Activated CD8-positive, alpha-beta memory T cell treated with anti-CD3 and anti-CD28 coated beads, Interleukin-2, amount 50 U/mL, for 24 hours (primary cell): ENCODE measurements around the gene TMEM131.

ENCODE experiments used
- DNase-seq: peaks from one replicate; pipeline ENCODE4 v3.0.0-alpha.2; 2020; ENCODE audit errors: extremely low read depth

The TMEM131 gene

GRCh38 chr2:97992836-97993825 lies 2.6 kb downstream of the TMEM131 start:
- DNase-seq, result no peak

- no peak for DNase-seq
Observed at GRCh38 chr2:97991081-97991856, 4.5 kb downstream of the TMEM131 start.

DNA sequence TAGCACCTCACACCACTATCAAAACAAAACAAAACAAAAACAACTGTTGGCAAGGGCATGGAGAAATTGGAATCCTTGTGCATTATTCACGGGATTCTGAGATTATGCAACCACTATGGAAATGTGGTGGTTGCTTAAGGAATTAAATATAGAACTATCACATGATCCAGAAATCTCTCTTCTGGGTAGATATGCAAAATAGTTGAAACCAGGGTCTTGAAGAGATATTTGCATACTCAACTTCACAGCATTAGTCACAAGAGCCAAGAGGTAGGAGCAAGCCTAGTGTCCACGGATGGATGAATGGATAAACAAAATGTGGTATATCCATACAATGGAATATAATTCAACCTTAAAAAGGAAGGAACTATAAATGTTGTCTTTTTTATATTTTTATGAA lies 7.0 kb downstream of the TMEM131 start:
- DNase-seq, result no peak

- DNase-seq, result no peak
Observed at GRCh38 chr2:97985998-97986397, 9.8 kb downstream of the TMEM131 start.

DNA sequence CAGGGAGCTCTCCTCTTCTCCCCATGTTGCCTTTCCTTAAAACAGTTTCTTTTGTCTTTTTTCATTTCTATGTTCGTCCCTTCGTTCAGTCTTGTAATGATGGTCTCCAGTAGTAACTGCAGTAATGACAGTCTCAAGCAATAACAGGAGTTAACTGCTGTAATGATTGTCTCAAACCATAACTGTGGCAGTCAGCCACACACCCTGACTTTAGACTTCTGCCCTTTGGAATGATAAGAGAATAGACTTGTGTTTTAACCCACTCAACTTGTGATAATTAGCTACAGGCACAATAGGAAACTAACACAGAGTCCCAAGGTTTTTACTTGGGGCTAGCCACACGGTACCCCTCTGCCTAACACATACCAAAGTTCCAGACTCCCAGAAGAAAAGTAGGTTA lies 12.1 kb downstream of the TMEM131 start:
- DNase-seq, result no peak

- DNase-seq, result no peak
Observed at GRCh38 chr2:97983134-97983533, 12.6 kb downstream of the TMEM131 start.

DNA sequence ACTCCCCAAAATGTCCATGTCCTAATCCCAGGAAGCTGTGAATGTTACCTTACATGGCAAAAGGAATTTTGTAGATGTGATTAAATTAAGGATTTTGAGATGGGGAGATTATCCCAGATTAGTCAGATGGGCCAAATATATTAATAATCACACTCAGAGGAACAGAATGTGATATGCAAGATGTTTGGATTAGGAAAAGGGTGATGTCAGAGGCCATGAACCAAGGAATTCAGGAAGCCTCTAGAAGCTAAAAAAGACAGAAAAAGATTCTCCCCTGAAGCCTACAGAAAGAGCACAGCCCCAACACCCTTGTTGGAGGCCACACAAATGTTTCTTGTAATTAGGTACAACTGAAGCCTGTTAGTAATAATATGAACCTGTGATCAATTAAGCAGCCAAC lies 13.1 kb downstream of the TMEM131 start:
- no peak for DNase-seq

GRCh38 chr2:97981961-97982360 lies 13.8 kb downstream of the TMEM131 start:
- DNase-seq, result no peak

DNA sequence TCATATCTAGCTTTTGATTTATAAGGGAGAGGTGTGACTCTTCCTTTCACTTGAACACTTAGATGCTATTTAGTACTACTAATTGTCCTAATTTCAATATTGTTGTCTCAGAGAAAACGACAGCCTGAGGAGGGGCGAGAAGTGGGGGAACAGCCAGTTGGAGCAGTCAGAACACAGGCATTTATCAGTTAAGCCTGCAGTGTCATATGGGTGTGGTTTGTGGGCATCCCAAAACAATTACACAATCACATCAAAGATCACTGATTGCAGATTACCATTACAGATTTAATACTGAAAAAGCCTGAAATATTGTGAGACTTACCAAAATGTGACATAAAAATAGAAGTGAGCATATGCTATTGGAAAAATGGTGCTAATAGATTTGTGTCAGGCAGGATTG lies 15.8 kb downstream of the TMEM131 start:
- no peak for DNase-seq

GRCh38 chr2:97974471-97974870 lies 21.3 kb downstream of the TMEM131 start:
- DNase-seq, result no peak

DNA sequence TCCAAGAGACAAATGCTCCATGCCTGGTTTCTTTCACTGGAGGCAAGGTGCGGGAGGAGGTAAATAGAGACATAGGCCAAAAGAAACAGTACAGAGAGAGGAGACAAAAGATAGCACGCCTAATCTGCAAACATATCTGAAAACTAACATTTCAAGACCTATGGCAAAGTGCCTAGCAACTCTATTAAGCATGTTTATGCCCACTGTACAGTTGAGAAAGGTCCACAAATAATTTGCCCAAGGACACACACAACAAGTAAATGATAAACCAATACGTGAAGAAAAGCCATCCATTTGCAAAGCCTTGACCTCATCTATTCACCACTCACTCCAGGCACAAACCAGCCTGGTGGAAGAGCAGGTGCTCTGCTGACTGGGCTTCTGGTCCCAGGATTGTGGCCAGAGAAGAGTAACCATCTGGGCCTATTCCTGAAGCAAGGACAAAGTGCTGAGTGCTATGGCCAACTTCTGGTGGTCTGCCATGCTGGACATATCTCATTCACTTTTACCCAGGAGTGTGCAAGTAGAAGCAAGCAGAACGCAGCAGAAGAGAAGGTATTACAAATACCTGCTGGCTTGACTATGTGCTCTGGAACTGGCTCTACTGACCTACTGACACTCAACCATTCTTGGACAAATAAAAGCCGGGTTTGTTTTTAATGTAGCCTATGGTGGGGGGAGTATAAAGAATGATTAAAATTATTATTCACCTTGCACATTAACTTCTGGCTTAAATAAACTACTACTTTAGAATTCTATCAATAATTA lies 25.3 kb downstream of the TMEM131 start:
- no peak for DNase-seq

DNA sequence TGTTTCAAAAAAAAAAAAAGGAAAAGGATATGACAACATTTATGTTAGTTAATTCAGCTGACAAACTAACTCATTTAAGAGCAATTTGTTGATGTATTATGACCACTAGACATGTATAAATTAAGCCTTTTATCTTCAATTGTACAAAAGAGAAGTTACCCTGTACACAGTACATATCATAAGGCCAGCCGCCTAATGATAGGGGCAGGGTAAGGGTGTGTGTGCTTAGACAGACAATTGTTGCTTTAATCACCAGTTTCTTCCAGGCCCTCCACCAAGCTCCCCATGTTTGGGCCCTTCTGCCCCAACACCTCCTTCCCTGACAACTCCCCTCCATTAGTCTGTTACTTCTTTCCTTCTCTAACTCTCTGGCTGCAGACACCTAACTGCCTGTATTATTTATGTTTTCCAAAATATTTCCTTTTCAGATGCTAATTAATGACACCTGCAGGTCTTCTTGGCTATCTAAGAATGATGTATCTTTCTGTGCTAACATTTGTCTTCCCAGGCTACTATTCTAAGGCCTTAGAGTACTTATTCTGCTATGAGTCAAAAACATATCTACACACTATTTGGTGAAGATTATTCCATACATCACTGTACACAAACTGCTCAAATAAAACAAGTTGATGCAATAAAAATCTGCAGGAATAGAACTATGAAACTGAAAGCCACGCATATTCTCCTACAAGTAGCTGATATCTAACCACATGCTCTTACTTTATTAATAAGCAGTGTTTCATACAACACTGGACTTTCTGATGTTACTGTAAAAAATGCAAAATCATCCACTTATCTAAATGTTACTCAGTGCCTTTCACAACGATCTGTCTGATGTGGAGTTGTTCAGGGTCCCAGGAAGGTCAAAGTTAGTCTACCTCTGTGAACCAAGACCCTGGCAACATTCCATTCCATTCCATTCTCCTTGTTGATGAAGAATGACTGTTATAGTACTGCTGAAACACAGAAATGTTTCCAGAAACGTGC lies 26.4 kb downstream of the TMEM131 start:
- no peak for DNase-seq

DNA sequence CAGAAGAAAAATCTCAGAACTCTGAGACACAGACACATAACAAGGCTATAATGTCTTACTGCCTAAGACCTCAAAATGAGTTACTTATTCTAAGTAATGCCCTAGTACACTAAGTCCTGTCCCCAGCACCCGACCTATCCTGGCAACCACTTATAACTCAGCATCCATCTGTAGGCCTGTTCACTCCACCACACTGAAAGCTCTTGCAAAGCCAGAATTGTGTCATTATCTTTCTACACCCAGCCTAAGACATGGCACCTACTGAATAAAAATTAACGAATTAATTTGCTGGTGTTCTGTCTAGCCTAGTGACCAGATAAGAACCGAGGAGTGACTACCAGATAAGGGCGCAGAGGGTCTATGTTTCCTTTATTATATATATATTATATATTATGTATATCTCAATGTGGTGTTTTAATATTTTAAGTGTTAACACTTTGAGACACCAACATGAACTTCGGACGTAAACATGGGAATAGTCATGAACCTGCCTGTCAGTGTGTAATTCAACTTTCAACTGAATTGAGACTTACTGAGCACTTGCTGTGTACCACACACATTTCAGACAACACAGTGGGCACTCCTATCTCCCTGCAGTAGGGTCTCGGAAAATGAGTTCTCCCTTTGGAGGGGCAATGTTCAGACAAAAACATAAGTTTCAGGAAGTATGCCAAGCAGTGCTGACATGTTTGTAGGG lies 27.7 kb downstream of the TMEM131 start:
- DNase-seq, result no peak

DNA sequence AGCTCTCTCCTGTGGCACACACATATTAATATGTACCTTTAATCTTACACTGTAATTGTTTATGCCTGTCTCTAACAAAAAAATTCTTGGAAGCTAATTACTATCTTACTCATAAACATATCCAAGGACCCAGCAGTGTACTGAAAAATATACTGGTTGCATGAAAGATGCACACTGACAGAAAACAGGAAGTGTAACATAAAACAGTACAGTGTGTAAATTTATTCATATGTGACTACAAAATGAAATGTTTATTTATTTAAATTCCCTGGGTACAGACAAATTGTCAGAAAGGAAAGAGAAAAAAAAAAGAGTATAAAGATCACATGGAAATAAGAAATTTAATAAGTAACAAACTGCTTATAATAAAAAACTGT lies 28.5 kb downstream of the TMEM131 start:
- DNase-seq, result no peak

- no peak for DNase-seq
Observed at GRCh38 chr2:97966545-97967215, 29.1 kb downstream of the TMEM131 start.

GRCh38 chr2:97965116-97965515 lies 30.6 kb downstream of the TMEM131 start:
- DNase-seq, result no peak

DNA sequence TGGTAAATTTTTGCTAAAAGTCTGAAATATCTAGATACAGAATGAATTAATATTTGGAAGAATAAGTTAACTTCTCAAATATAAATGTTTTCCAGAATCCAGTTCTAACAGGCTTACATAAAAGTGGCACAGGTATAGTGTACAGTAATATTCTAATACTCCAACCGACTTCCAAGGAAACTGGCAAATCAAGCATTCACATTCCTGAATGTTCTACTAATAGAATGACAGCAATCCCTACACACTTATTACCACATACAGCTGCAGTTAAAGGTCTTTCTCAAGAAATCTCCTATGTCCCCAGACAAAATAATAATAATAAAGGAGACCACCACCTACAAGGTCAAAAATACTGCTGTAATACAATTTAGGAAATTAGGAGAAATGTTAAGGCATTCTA lies 31.9 kb downstream of the TMEM131 start:
- DNase-seq, result no peak

- no peak for DNase-seq
Observed at GRCh38 chr2:97963079-97963406, 32.7 kb downstream of the TMEM131 start.

GRCh38 chr2:97961534-97961933 lies 34.2 kb downstream of the TMEM131 start:
- DNase-seq, result no peak

DNA sequence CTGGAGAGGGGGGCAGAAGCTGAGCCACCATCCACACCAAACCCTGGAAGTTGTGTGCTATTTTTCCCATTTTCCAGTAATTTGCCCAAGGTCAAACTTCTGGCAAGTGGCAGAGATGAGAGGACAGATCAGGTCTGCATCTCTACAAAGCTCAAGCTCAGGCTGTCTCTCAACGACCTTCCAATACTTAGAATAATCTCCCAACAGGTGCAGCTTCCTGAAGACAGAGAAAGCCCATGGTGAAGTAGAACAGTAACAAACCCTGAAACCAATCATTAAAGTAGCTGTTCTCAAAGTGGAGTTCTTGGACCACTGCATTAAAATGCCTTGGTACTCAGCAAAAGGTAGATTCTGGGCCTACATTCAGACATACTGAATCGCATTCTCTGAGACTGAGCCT lies 37.6 kb downstream of the TMEM131 start:
- DNase-seq, result no peak
